Activated T-cell treated with anti-CD3 and anti-CD28 coated beads, Interleukin-2, amount 50 U/mL, for 48 hours (primary cell): ENCODE data around the gene LRRC23.
A peak's percentile ranks its signal among the peaks of the same experiment; 100 is the strongest.

Source experiments
- DNase-seq, 2 experiments: peaks; one replicate each; pipeline ENCODE4 v3.0.0-alpha.2; 2020

LRRC23 gene

GRCh38 chr12:6959058-6959804 is 54.6 kb downstream of the LRRC23 start:
- peak; percentile 76 to 77 for DNase-seq

- no peak for DNase-seq
These were observed 55.4 kb downstream of the LRRC23 start for GRCh38 chr12:6959805-6960592.

- peak; percentile 56 to 67 for DNase-seq
These were observed 56.1 kb downstream of the LRRC23 start for GRCh38 chr12:6960593-6961277.

GRCh38 chr12:6961278-6961694 is 56.7 kb downstream of the LRRC23 start:
- DNase-seq = peak; percentile 96

- peak in 1 of 2 experiments; percentile 81 for DNase-seq
These were observed 57.2 kb downstream of the LRRC23 start for GRCh38 chr12:6961695-6962284.

- DNase-seq = peak in 1 of 2 experiments; percentile 19
These were observed 57.8 kb downstream of the LRRC23 start for GRCh38 chr12:6962285-6963015.

- no peak for DNase-seq
These were observed 58.6 kb downstream of the LRRC23 start for GRCh38 chr12:6963016-6963731.
